OCI-LY1 (cell line): Measurements from ENCODE around the gene ACAD8.

ENCODE experiments used
- H2AFZ ChIP-seq: fragments of 200-600 bp; sonication (generic), shearing (Covaris generic); 2 replicates; pipeline ENCODE4 v1.6.0; 2014; ENCODE audit warnings: antibody characterized with exemption, mild to moderate bottlenecking, low read length
- H3F3A ChIP-seq: fragments of 200-600 bp; sonication (generic), shearing (Covaris generic); 2 replicates; pipeline ENCODE4 v1.6.0; 2014; ENCODE audit warnings: mild to moderate bottlenecking, antibody characterized with exemption, low read length, moderate library complexity; ENCODE audit not compliant: insufficient read depth
- H3K27ac ChIP-seq: fragments of 200-600 bp; sonication (generic); 2 replicates; pipeline ENCODE4 v1.5.1; 2014; ENCODE audit warnings: low read length, mixed run types, mild to moderate bottlenecking, low read depth; ENCODE audit not compliant: poor library complexity, severe bottlenecking
- H3K27me3 ChIP-seq: fragments of 200-600 bp; sonication (generic); 2 replicates; pipeline ENCODE4 v1.6.0; 2014; ENCODE audit warnings: antibody characterized with exemption, mild to moderate bottlenecking, low read length, moderate library complexity; ENCODE audit not compliant: insufficient read depth
- H3K36me3 ChIP-seq: fragments of 200-600 bp; sonication (generic); 2 replicates; pipeline ENCODE4 v1.6.1; 2014; ENCODE audit warnings: mild to moderate bottlenecking, antibody characterized with exemption, low read length, moderate library complexity, mixed read lengths; ENCODE audit not compliant: insufficient read depth
- H3K4me1 ChIP-seq: fragments of 200-600 bp; sonication (generic); 2 replicates; pipeline ENCODE4 v1.5.1; 2014; ENCODE audit warnings: mild to moderate bottlenecking, low read length, moderate library complexity; ENCODE audit not compliant: insufficient read depth, severe bottlenecking
- H3K4me2 ChIP-seq: fragments of 200-600 bp; sonication (generic), shearing (Covaris generic); 2 replicates; pipeline ENCODE4 v1.6.1; 2014; ENCODE audit warnings: low read length
- H3K4me3 ChIP-seq: fragments of 200-600 bp; sonication (generic); 2 replicates; pipeline ENCODE4 v1.5.1; 2014; ENCODE audit warnings: low read length, low read depth, mild to moderate bottlenecking, mixed read lengths; ENCODE audit not compliant: poor library complexity, severe bottlenecking
- H3K79me2 ChIP-seq: fragments of 200-600 bp; shearing (Covaris generic); 2 replicates; pipeline ENCODE4 v1.6.1; 2016; ENCODE audit warnings: mixed run types, low read length, mixed read lengths; ENCODE audit not compliant: insufficient read depth
- H3K9ac ChIP-seq: fragments of 200-600 bp; sonication (generic), shearing (Covaris generic); 2 replicates; pipeline ENCODE4 v1.6.1; 2014; ENCODE audit warnings: mild to moderate bottlenecking, low read length, mixed read lengths
- H3K9me2 ChIP-seq: fragments of 200-600 bp; sonication (generic), shearing (Covaris generic); 2 replicates; pipeline ENCODE4 v1.6.1; 2014; ENCODE audit warnings: low read depth, mild to moderate bottlenecking, low read length, mixed read lengths
- H3K9me3 ChIP-seq: fragments of 200-600 bp; shearing (Covaris generic); 2 replicates; pipeline ENCODE4 v1.6.1; 2014; ENCODE audit warnings: low read length, mixed read lengths
- H4K20me1 ChIP-seq: fragments of 200-600 bp; sonication (generic), shearing (Covaris generic); 2 replicates; pipeline ENCODE4 v1.6.0; 2016; ENCODE audit warnings: mild to moderate bottlenecking, low read length; ENCODE audit not compliant: insufficient read depth
- CTCF ChIP-seq: fragments of 200-600 bp; sonication (generic), shearing (Covaris generic); IDR thresholded peaks from 2 replicates; pipeline ENCODE4 v1.5.1; 2017; ENCODE audit warnings: mild to moderate bottlenecking, antibody characterized with exemption, low read length, moderate library complexity, mixed read lengths
- EZH2 ChIP-seq: fragments of 200-600 bp; sonication (generic), shearing (Covaris generic); IDR thresholded peaks from 2 replicates; pipeline ENCODE4 v1.8.0; 2017; ENCODE audit warnings: borderline replicate concordance, mixed run types, mild to moderate bottlenecking, antibody characterized with exemption, low read length, moderate library complexity, mixed read lengths

The ACAD8 gene

GRCh38 chr11:134287561-134287960 lies 34.2 kb downstream of the ACAD8 start:
- TF ChIP-seq CTCF (no peak), EZH2 (no peak)
- Histone ChIP-seq H3K4me3 (no peak overlapping the region), H3K79me2 (no peaks in the 10 kb centered on the region), H3K4me1 (no peaks in the 10 kb centered on the region), H3K4me2 (no peak overlapping the region), H3K36me3 (no peaks in the 10 kb centered on the region), H2AFZ (no peak overlapping the region), H4K20me1 (no peaks in the 10 kb centered on the region), H3K9ac (no peak overlapping the region), H3K27ac (no peak overlapping the region), H3K9me2 (no peaks in the 10 kb centered on the region), H3K9me3 (no peaks in the 10 kb centered on the region), H3K27me3 (no peaks in the 10 kb centered on the region), H3F3A (no peaks in the 10 kb centered on the region)

- H3K79me2 ChIP-seq: no peaks in the 10 kb centered on the region
- no peaks in the 10 kb centered on the region for H3K27me3 ChIP-seq
- H3K4me1 ChIP-seq: no peaks in the 10 kb centered on the region
- H3K9me3 ChIP-seq: no peaks in the 10 kb centered on the region
- H3F3A ChIP-seq: no peaks in the 10 kb centered on the region
- H3K4me3 ChIP-seq: no peak overlapping the region
- no peaks in the 10 kb centered on the region for H4K20me1 ChIP-seq
- no peaks in the 10 kb centered on the region for H3K36me3 ChIP-seq
- H3K27ac ChIP-seq: no peak overlapping the region
- H3K9me2 ChIP-seq: no peaks in the 10 kb centered on the region
- no peak overlapping the region for H3K9ac ChIP-seq
- no peak for TF ChIP-seq EZH2
- TF ChIP-seq CTCF: no peak
- H2AFZ ChIP-seq: no peak overlapping the region
- no peak overlapping the region for H3K4me2 ChIP-seq
Measured at GRCh38 chr11:134288486-134288885, 35.1 kb downstream of the ACAD8 start.

- TF ChIP-seq CTCF (no peak), EZH2 (no peak)
- H3K36me3 ChIP-seq: no peaks in the 10 kb centered on the region
- H3K9me2 ChIP-seq: no peaks in the 10 kb centered on the region
- no peaks in the 10 kb centered on the region for H3K9me3 ChIP-seq
- H3K9ac ChIP-seq: no peak overlapping the region
- H3K4me2 ChIP-seq: no peak overlapping the region
- no peak overlapping the region for H3K4me3 ChIP-seq
- H3K79me2 ChIP-seq: no peaks in the 10 kb centered on the region
- H3K27me3 ChIP-seq: no peaks in the 10 kb centered on the region
- no peaks in the 10 kb centered on the region for H3F3A ChIP-seq
- H2AFZ ChIP-seq: no peak overlapping the region
- H4K20me1 ChIP-seq: no peaks in the 10 kb centered on the region
- H3K4me1 ChIP-seq: no peaks in the 10 kb centered on the region
- H3K27ac ChIP-seq: no peak overlapping the region
Measured at GRCh38 chr11:134289167-134289566, 35.8 kb downstream of the ACAD8 start.
